HG02970 (cell line): ENCODE data around the gene MEF2A.
"Not testable (repeated sequence)": the region's sequence is repeated elsewhere in the genome, so short reads cannot be mapped to it uniquely, and the experiment has no call there.

Source experiments
- ATAC-seq: cut with Tn5 transposase; IDR thresholded peaks from one replicate; pipeline ENCODE4 v1.9.1; 2021; ENCODE audit warnings: mild to moderate bottlenecking, moderate library complexity, moderate number of reproducible peaks; ENCODE audit not compliant: unreplicated experiment, low FRiP score

The MEF2A gene

DNA sequence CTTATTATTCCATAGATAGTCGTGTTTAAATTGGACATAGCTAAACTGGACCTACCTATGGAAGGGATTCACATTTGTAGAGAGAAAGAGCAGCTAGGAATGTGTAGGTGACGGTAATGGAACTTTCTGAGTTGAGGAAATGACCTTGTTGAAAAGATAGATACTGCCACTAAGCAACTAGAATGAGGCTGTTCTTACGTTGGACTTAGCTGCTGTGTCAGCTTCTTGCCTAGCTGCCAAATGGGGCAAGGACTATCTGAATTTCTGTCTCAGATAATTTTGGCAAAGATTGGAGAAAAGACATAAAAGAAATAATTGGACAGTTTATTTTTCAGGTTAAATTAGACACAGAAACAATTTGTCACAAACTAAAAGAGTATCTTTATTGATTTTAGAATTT is 68.8 kb downstream of the MEF2A start:
- no peak for ATAC-seq

DNA sequence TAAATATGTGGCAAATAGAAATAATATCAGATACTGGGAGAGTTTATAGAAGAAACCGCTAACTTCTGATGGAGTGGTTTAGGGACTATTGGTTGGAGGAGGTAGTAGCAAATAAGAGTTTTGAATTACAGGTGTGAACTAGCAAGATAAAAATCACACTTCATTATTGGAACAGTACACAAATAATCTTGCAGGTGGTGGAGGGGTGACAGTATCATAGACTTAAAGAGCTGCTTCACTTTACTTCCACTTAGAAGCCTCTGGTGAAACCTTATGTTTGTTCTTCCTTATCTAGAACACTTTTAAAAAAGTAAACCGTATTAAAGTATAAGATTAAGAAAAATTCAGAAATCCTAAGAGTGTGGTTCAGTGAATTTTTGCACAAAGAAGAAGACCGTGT is 69.4 kb downstream of the MEF2A start:
- no peak for ATAC-seq

DNA sequence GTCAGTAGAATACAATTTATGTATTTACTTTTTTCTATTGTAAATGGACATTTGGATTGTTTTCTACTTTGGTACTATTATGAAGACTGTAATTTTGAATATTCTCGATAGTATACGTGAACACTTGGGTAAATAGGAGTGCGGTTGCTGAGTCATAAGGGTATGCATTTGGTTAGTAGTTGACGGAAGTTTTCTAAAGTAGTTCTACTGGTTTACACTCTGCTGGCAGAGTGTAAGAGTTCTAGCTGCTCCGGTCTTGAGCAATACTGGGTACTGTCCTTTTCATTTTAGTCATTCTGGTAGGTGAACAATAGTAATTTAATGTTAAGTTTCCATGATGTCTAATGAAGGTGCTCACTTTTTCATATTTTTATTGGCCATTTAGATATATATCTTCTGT is 70.0 kb downstream of the MEF2A start:
- ATAC-seq: peak; percentile 45

DNA sequence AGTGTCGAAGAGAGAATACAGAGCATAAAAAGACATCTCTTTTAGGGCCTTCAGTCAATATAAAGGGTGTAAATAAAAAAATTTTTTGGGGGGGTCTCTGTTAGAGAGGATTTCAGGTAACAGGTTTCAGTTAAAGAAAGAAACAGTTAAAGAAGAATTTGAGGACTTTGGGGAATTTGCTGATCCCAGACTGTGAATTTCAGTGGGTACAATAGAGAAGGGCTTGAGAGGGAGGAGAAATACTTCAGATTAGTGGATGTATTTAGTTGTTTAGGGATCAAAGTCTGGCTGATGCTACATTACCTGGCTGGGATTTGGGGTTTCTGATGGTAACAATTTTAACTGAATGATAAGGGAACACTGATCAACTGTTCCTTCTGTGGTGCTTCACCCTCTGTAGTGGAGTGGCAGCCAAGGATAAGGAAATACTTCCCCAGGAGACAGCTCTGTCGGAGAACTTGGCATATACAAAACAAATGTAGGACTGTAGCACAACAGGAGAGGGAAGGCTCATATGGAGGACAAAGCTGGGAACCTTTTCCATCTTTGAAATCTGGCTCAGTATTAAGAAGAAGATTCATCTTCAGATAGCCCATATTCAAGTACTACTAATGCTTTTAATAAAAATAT is 79.2 kb downstream of the MEF2A start:
- no peak for ATAC-seq

DNA sequence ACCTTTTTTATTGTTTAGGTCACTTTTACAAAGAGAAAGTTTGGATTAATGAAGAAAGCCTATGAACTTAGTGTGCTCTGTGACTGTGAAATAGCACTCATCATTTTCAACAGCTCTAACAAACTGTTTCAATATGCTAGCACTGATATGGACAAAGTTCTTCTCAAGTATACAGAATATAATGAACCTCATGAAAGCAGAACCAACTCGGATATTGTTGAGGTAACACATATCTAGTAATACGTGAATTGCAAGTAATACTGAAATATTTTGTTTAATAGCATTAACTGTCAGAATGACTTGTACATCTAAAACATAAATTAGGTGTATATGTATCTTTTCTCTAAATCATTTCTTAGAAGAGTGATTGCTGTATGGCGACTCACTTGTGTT is 79.8 kb downstream of the MEF2A start:
- no peak for ATAC-seq

DNA sequence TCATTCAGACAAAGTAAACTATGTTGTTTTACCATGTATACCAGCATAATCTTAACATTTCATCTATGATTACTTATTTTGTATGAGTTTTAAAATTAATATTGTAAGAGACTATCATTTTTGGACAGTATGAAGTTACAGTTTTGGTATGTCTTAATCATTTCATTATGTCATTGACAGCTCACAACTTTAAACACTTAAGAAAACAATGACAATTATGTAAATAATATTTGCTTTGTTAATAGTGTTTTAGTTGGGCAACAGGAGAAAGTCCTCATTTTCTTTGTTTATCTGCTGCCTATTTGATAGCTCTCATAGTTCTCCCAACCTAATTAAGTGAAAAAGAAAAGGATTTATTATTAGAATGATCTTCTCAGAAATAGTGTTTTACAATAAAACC is 80.2 kb downstream of the MEF2A start:
- no peak for ATAC-seq

DNA sequence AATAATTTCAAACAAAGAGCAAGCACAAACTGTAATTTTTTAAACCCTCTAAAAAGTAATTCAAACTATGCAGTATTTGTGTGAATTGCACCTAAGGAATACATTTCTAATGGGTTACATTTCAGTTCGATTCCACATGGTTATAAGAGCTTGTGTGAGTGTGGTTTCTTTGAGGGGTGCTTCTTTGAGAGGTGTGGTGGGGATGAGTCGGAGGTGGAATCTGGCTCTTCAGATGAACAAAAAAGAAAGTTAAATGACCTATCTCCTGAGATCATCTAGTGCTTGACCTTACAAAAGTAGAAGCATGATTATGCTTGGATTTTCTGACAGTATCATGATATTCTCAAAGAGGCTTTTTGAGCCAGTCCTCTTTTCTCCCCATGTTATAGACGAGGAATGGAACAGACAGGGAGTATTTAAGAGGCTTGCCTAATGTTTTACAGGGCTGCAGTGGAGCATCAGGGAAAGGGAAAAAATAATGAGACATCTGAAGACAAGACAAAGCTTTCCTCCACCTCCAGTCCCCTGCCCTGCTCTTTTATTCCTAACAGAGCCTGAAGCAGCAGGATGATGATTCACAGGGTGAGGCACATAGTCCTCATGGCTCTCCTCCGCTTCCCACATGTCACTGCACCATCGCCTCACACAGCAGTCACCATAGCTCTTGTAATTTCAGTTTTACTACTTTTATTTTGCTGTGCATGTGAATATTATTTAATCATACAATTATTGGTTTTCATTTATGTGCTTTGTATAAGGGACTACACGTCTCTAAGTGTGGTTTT is 85.4 kb downstream of the MEF2A start:
- ATAC-seq: no peak

DNA sequence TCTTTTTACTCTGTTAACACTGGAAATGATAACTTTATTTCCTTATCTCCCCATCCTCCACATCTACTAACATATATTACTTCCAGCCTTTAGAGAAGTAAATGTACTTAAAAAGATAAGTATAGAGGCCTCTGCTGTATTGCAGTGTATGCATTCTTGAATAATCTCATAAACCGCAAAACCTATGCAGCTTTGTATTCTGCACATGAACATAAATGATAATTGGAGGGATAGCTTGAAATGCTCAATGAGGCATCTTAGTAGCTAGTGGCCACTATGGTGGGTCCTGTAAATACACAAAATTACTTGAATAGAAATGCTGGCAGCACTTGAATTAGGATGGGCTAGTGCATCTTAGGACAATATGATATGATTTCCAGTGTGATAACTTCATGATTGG is 90.4 kb downstream of the MEF2A start:
- no peak for ATAC-seq

DNA sequence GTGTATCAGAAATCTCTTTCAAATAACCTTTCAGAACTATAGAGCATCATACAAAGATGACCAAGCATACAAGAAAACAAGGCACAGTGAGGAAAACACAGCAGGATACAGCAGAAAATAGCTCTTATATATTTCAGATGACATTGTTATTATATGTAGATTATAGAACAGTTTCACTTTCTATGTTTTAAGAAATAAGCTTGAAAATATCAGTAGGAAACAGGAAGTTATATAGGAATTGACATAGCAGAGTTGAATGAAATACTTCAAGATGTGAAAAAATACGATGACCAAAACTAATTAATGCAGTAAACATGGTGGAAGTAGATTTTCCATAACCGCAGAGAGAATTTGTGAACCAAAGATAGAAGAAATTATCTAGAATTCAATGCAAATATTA is 92.2 kb downstream of the MEF2A start:
- no peak for ATAC-seq

DNA sequence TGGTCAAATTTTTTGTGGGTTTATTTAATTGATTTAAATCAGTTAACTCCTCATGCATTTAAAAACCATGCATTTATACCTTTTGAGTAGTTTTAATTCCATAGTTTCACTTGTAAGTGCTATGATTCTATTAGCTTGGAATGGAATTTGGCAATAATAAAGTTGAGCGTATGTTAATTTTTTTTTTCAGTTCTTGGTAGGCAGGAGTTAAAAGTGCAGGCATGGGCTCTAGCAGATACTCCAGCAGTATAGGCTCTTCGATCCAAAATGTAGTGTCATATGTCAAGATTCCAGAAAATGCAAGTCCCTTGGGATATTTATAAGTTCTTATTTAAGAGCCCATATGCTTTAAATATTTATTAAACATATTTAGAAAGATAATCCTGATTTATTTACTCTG is 97.1 kb downstream of the MEF2A start:
- no peak for ATAC-seq

DNA sequence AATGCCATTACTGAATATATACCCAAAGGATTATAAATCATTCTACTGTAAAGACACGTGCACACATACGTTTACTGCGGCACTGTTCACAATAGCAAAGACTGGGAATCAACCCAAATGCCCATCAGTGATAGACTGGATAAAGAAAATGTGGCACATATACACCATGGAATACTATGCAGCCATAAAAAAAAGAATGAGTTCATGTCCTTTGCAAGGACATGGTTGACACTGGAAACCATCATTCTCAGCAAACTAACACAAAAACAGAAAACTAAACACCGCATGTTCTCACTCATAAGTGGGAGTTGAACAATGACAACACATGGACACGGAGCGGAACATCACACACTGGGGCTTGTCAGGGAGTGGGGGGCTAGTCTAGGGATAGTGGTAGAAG is 100.3 kb downstream of the MEF2A start:
- not testable (repeated sequence) for ATAC-seq

DNA sequence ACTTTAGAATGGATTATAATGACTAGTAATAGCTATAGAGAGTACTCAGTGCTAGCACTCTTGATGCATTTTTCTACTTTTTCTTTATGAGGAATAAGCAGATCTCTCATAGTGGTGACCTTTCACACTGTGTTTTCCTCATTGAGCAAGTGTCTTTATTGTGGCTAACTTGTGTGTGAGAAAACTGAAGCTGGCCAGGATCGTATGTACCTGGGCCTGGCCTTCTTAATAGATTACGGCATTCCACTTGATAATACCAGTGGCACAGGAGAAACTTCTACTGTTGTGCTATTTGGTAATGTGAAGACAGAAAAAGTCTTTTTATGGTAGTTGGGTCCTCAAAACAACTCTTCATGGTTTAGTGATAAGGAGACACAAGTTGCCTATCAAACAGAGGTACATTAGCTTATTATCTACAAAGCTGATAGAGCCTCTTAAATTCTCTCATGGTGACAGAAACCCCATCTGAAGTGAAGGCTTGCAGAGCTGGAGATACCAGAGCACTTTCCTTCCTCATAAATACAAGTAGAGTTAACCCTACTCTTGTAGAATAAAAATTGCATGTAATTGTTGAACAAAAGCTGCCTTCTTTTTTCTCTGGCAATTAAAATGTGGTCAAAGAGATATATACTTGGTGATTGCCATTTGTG is 102.9 kb downstream of the MEF2A start:
- no peak for ATAC-seq

DNA sequence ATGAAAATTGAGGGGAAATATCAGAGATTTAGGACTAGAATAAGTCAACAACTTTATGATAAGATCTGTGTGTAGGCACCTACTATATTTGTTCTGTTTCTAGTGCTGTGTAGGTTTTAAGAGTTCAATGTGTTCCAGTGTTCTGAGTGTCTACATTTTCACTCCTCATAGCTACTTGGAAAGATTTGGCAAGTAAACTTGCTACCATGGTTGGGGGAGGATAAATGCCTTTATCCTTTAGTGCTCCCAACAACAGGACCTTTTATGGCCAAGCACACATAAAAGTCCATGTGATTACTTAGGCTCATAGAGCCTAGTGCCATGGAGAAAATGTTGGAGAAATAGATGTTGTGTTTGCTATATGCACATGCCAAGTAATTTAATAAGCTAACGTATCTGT is 103.5 kb downstream of the MEF2A start:
- ATAC-seq: no peak

DNA sequence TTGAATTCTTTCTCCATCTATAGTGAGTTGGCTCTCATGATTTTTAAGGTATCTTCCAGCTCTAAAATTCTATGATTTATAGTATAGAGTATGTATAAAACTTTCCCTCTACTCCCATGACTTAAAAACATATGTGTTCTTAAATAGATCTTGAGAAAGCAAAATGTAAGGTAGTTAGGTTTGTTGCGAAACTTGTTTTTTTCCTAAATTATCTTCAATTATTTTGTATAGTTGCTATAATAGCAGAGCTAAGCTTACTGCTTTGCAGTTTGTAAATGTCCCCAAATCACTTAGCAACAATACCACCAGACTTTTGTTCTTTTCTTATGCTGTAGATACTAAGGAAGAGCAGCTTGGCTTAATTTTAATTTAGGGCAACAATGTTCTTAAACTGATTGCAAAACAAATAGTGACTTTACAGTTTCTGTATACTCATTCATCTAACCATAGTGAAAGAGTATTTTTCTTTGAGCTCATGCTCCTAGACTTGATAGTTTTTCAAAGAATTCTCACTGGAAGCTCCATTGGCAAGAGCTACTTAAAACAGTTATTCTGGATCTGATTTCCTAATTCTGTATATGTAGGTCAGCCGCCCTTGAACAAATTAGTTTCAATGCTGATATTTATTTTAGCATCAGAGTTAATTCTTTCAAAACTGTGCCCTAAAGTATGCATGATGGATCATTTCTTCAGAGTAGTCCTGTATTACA is 106.3 kb downstream of the MEF2A start:
- no peak for ATAC-seq

DNA sequence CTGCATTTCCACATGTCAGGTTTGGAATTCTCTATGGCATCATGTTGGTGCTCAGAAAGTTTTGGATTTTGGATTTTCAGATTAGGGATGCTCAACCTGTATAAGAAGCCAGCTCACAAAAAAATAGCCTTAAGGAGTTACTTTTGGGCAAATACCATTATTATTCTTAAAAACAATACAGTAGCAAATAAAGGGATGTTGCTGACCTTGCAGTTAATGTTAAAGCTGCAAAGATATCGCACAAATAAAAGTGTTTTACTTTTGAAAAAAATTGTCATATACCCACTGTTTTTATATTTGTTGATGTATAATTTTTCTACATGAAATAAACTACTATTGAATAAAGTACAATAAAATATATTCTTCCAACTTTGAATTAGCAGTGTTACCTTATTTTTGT is 107.3 kb downstream of the MEF2A start:
- ATAC-seq: no peak

DNA sequence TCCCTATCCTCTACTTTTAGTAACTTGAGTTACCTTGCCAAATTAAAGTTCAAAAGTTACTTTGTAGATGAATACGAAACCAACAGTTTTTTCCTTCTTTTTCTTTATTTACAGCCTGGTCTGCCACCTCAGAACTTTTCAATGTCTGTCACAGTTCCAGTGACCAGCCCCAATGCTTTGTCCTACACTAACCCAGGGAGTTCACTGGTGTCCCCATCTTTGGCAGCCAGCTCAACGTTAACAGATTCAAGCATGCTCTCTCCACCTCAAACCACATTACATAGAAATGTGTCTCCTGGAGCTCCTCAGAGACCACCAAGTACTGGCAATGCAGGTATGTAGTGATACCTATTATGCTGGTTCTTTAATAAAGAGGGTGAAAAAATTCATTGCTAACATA is 108.5 kb downstream of the MEF2A start:
- no peak for ATAC-seq

DNA sequence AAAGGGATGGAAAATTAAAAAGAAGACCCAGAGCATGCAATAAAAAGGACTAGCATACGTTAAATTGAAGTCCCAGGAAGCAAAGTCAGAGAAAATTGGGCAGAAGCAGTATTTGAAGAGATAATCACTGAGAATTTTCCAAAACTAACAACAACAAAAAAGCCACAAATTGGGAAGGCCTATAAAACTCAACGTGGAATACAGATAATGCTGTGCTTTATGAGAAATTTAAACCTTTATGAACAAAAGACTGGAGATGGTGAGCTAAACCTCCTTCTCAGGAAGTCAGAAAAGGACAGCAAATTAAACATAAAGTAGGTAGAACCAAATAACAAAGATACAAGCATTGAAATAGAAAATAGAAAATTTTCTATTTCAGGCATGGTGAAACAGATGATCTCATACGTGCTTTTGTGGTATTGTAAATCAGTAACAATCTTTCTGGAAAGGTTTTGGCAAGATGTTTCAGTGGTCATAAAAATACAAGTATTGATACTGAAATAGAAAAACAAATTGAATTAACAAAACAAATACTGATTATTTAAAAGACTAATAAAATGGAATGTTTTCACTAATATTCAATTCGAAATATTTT is 111.9 kb downstream of the MEF2A start:
- ATAC-seq: peak; percentile 48

DNA sequence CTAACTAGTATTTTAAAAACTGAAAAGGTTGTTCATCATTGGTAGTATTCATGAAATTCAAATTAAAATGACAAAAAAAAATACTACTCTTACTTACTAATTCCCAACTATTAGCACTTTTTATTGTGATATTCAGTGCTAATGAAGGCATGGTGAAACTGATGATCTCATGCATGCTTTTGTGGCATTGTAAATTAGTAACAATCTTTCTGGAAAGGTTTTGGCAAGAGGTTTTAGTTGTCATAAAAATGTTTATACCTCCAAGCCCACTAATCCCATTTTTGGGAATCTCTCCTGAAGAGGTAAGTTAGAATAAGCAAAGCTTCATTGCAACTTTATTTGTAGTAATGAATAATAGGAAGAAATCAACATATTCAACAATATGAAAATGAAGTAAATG is 114.5 kb downstream of the MEF2A start:
- ATAC-seq: no peak

DNA sequence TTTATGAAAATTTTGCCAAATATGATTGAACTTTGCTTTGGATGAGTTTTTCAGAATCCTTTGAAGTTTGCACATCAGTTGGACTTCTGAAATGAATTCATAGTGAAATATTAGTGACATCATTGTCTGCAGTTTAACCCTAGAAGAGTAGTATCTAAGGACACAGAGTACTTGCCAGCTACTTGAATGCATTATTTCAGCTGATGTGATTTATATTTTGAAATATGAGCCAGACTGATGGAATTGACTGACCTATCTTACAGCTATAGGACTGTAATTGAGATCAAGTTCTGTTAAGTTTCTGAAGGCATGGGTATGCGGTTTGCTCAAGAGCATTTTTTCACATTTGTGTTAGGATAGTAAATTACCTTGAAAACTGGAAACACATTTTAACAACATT is 116.2 kb downstream of the MEF2A start:
- no peak for ATAC-seq

DNA sequence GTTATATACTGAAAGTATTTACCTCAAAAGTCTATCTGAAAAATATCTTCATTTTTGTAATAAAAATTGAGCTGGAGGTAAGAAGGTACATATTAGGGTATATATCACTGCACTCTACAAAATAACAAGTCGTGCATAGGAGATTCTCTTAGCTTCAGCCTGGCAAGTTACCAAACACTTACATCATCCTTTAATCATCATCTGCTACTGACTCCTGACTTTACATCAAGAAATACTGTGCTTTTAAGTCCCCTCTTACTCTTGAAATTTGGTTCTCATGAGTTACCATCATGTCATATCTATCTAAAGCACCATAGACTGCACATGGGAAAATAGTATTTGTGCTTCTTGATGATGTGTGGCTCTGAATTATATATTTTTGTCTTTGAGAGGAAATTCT is 116.7 kb downstream of the MEF2A start:
- ATAC-seq: no peak
